Hematopoietic multipotent progenitor cell treated with erythropoietin and hydrocortisone succinate and interleukin-3 and kit ligand, for 4 days (in vitro differentiated cells): ENCODE measurements around the gene GIMAP8.
A peak's percentile ranks its signal among the peaks of the same experiment; 100 is the strongest.
"Not testable (repeated sequence)": the region's sequence is repeated elsewhere in the genome, so short reads cannot be mapped to it uniquely, and the experiment has no call there.

ENCODE experiments used
- DNase-seq: peaks from one replicate; pipeline ENCODE4 v3.0.0-alpha.2; 2015

GIMAP8 gene

DNA sequence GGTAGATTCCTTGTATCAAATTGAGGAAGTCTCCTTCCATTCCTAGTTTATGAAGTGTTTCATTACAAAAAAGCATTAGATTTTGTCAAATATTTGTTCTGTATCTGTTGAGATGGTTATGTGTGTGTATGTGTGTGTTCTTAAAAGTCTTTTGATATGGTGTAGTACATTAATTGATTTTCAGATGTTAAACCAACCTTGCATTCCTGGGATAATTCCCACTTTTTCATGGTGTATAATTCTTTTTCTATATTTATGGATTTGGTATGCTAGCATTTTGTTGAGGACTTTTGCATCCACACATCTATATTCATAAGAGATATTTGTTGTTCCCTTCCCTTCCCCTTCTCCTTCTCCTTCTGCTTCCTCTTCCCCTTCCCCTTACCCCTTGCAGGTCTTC is 8.9 kb upstream of the GIMAP8 start:
- no peak for DNase-seq

DNA sequence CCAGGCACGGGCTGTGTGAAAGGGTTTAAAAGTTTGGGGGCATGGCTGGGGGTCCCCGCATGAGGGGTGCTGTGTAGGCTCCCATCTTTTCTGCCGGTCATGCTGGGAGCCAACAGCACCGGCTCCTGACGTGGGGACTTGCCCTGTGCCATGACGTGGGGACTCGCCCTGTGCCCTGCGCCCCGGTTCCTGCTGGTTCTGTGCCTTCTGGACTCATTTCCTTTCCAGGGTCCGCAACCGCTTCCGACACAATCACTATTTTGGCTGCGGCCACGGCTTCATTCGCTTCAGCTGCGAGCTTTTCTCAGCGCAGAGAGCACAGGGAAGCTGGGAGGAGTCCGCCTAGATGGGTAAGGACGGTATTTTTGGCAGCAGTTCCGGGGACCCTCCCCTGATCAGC is 7.6 kb upstream of the GIMAP8 start:
- DNase-seq: no peak

DNA sequence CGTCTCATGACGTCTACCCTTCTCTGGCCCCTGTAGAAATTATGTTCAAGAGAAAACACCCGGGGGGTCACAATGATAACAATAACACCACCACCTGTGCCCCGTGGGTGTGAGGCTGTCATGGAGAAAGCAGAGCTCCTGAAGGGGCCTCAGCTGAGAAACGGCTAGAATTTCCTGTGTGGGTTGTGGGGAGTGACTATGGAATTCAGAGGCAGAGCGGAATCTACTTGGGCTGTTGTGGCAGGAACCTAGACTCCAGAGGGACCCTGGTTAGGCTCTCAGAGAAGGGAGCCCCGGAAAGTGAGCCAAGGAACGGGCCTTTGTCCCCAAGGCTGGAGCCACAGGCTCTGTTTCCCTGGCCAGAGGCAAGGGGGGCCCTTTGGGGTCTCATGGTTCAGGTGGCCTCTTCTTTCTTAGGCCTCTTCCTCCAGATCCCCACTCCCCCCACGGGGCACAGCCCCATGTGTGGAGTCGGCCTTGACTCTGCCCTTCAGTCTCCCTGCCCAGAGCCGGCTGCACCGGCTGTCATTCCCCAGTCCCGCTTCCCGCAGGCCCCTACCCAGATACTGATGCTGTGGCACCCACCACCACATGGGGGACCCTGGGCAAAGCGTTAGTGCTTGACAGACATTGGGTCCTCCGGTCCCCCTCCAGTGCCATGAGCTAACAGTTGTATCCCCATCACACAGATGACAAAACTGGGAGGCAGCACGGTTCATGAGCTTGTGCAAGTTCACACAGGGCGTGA is 6.5 kb upstream of the GIMAP8 start:
- DNase-seq: no peak

DNA sequence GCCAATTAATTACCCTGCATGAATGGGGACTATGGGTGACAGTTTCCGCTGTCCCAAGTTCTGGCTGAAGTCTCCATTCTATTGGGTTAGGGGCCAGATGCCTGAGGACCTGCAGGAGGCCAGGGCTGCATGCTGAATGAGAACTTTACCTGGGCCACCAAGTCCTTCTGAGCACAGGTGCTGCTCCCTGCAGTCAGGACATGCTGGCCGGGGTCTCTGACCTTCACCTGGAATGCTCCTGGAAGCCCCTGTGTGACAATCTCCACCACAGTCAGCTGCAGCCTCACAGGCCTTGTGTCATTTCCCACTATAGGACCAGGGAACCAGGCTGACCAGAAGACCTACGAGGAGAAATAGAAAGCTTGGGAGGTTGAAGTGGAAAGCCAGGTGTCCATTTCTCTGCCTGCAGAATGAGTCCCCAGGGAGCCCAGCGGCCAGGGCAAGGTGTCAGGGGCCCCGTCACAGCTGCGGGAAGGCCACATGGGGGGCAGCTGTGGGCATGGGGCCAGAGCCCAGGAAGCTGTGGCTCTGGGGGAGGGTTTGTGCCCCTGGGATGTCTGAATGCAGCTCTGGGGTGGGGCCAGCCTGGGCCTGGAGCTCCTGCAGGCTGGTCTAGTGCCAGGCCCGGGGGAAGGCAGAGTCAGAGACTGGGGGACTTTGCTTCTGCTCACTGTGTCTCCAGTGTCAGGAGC is 5.6 kb upstream of the GIMAP8 start:
- no peak for DNase-seq

DNA sequence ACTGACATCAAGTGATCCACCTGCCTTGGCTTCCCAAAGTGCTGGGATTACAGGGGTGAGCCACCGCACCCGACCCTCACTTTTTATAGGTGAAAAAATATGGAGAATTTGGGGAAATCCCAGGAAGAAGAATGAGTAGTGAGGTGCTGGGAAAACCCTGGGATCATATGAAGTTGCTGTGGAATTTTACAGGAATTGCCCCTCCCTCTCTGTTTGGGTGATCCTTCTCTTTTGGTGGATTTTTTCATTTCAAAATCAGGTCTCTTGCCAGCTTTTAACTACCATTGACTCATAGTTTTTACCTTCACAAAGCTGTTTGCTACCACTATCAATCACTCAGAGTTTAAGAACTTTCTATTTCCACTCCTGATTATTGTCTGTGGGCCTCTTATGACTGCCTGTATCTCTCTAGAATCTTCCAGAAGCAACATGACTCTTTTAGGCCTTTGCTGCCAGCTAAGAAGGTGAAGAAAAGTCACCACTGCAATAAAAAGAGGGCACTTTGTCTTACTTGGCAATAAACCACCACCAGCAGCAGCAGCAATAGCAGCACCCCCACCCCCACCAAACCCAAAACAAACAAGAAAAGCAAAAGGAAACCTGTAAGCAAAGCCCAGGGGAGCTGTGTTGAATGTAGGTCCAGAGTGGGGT is 4.0 kb upstream of the GIMAP8 start:
- no peak for DNase-seq

DNA sequence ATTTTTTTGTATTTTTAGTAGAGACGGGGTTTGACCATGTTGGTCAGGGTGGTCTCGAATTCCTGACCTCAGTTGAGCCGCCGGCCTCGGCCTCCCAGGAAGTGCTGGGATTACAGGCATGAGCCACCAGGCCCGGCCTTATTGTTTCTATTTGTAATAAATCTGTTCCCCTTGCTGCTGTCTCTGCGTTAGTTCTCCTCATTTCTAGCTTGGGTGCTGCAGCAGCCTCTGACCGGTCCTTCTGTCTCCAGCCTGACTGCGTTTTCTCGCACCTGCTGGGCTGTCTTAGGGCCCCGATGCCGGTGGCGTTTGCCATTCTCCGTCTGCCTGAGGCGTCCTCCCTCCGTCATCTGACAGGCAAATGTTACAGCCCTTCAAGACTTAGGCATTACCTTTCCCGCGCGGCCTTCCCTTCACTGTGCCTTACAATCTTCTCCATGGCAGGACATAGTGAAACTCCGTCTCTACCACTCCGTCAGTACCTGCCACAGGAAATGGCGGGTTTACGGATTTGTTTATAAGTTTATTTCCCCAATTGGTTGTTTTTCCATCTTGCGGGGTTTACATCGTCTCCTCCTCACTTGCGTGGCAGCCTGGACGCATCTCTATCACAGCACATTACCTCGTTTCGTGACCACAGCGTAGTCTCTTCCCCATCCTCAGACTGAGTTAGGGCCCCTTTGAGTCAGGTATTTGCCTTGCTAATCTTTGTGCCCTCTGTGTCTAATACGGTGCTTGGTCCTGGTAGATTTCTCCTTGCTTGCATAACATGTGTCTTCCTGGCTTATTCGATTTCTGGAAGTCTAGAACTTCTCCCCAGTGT is 2.3 kb upstream of the GIMAP8 start:
- DNase-seq: no peak

DNA sequence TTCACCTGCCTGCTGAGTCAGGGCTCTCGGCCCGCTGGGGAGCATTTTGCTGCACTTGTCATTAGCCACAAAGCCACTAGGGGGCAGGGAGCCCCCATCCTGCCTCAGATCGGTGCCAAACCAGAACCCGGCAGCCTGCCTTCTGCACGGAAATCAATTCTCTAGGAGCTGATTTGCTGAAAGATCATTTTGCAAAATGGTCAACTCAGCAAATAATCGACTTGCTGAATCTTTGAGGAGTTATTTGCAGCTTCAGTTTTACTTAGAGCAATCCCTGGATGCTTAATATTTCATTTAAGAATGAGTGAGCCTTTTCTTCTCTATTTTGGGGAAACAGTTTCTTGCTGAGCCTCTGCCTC is 1.7 kb upstream of the GIMAP8 start:
- DNase-seq: peak; percentile 86

DNA sequence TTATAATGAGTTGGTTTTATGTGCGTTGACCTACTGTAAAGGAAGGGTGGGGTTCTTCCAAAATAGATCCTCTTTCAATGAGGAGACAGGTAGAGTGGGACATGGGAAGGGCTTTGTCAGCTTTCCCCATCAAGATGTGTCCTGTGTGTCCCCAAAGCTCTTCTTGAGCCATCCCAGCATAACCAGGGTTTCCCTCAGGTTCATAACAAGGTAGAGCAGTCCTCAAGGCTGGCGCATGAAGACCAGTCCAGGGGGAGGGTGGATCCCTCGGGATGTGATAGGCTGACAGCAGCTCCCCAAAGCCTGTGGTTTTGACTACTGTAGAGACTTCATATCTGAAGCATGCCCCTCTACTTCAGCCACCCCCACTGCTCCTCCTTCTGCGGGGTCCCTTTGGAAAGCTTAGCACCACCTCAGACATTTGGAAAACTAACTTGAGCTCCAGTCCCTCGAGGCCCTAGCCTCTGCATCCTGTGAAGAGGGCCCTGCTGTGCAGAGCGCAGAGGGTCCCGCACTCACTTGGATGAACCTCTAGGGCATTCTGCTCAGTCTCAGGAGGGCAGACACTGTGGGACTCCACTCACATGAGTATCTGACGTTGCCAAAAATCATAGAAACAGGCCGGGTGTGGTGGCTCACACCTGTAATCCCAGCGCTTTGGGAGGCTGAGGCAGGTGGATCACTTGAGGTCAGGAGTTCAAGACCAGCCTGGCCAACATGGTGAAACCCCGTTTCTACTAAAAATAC is 1.1 kb upstream of the GIMAP8 start:
- no peak for DNase-seq

DNA sequence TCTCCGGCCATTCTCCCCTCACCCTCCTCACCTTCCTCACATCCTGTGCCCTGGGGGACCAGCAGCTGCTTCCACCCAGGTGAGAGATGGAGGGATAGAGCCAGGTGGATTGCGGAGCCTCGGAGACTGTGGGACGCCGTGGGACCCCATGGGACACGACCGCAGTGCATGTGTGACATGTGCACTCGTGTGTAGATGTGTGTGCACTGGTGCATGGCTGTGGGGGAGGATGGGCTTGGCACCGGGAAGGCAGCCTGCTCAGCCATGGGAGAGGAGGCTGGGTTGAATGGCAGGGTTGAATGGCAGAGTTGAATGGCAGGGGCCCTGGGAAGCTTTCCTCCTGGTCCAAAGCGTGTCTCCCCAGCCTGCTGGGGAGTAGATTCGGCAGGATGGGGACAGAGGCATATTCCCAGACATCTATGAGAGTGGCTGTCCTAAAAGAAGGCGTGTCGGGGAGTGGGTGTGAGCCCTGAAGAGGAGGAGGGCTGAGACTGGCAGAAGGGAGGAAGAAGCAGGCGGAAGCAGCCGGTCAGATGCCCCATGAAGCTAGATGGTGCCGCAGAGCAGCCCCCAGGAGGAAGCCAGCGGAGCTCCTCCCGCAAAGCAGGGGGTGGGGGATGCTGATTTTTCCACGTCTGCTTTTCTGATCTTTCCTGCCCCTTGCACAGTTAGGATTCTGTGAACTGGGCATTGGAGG is 815 bp downstream of the GIMAP8 start:
- peak; percentile 41 for DNase-seq

DNA sequence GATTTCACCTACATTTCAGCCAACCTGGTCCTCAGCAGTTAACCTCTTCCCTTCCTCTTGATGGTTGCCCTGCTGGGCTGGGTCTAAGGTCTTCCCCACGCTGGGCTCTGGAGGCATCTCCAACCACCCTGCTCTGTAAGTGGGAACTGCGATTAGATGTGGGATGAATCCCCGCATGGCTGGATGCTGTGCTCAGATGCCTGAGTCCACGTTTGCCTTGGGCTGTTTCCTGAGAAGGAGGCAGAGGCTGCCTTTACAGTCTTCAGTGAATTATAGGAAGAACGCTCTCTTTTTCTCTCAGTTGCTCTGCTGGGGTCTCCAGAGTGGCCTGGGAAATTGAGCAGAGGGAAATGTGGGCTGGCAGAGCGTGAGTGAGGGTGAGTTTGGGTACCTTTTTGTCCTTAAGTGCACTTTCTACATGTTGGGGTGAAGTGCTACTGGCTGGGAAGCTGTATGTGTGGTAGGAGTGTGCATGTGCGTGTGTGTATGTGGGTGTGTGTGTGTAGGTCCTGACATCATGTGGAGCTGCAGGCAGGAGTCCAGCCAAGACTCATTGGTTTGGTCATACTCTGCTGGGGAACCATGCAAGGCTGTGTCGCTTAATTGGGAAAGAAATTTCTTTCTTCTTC is 1.5 kb downstream of the GIMAP8 start:
- no peak for DNase-seq

DNA sequence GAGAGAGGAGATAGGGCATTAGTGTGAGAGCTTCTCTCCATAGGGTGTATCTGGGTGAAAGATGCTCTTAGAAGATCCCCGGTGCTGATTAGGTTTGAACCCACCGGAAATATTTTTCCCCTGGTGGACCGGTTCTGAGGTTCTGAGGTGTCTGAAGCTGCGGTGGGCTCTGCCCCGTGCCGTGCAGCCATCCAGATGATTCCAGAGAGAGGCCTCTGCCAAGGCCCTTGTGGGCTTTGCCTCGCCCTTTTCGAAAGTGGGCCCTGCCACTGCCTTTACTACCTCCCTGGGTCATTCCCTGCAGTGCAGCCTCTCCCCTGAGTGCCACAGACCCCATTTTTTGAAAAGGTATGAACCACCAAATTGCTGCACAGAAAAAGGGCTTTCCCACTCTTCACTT is 2.8 kb downstream of the GIMAP8 start:
- no peak for DNase-seq

DNA sequence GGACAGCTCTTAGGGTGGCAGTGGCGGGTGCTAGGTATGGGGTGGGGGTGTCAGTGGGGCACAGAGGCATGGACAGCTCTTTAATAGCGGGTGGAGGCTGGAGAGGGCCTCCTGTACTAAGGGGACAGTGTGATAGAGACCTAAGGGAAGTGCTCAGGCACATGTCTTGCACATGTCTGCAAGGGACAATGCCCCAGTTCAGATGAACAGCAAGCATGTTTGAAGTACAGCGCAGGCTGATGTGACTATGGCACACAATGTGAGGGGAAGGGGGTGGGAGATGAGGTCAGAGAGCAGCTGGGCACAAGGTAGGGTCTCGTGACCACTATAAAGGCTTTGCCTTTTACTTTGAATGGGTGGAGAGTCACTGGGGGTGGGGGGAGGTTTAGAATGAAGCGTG is 3.5 kb downstream of the GIMAP8 start:
- no peak for DNase-seq

DNA sequence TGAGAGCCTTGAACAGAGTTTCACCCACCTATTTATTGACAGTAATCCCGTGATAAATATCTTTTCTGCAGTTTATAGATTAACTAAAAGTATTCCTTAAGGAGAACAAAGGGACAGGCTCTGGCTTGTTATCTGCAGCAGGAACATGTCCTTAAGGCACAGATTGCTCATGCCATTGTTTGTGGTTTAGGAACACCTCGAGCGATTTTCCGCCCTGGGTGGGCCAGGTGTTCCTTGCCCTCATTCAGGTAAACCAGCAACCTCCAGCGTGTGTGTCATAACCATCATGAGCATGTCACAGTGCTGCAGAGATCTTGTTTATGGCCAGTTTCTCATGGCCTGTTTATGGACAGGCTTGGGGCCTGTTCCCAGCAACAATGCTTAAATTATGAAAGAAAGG is 6.6 kb downstream of the GIMAP8 start:
- not testable (repeated sequence) for DNase-seq

DNA sequence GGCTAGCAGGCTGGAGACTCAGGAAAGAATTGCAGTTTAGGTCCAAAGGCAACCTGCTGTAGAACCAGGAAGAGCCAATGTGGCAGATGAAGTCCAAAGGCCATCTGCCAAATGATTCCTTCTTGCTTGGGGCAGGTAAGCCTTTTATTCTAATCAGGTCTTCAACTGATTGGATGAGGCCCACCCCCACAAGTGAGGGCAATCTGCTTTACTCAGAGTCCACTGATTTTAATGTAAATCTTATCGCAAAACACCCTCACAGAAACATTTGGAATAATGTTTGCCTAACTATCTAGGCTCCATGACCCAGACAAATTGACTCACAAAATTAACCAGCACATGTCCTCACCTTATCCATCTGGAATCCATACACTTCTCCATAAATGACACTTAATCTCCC is 7.8 kb downstream of the GIMAP8 start:
- no peak for DNase-seq

DNA sequence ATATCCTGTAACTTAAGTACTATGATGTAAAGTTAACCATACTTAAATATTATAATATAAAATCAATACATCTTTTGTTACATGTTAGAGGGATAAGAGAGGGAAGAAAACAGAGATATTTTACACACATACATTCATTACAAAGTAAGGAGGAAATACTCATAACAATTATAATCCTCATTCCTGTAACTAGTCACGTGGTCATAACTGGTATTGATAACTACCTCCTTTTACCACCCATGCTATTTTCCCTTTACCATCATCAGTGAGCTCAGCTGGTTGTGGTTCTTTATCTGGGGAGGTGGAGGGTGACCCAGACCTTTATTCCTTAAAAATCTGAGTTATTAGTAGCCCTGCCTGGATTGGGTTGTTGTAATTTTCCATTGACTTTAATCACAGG is 8.3 kb downstream of the GIMAP8 start:
- DNase-seq: no peak

DNA sequence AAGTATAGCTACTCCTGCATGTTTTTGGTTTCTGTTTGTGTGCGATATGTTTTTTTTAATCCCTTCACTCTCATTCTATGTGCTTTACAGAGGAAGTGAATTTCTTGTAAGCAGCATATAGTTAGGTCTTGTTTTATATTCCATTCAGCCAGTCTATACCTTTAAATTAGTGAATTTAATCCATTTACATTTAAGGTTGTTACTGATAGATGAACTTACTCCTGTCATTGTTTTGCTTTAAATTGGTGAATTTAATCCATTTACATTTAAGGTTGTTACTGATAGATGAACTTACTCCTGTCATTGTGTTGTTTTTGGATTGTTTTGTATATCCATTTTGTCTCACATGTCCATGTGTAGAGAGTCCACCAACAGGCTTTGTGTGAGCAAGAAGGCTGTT is 11.1 kb downstream of the GIMAP8 start:
- DNase-seq: no peak

DNA sequence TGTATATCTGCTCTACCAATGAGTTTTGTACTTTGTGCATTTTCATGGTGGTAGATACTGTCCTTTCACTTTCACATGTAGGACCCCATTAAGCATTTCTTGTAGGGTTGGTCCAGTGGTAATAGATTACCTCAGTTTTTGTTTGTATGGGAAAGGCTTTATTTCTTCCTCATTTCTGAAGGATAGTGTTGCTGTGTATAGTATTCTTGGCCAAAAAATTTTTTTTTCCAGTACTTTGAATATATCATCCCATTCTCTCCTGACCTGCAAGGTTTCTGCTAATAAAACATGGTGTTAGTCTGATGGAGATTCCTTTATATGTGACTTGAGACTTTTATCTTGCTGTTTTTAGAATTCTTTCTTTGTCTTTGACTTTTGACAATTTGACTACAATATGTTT is 12.0 kb downstream of the GIMAP8 start:
- no peak for DNase-seq

DNA sequence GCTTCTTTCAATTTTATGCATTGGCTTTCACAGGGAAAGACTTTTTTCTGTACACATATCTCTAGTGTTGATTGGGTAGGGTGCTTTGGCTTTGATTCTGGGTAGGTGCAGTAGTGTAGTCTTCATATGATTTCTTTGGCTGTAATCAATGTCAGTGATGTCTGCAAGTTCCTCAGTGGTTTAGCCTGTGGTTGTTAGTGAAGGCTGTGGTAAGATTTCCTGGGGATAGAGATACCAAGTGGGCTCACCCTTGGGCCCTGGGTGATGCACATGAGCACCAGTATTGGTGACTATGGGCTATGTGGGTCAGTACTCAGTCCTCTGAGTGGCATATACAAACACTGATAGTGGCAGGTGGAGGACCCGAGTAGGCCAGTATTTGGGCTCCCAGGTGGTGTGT is 13.0 kb downstream of the GIMAP8 start:
- DNase-seq: no peak

DNA sequence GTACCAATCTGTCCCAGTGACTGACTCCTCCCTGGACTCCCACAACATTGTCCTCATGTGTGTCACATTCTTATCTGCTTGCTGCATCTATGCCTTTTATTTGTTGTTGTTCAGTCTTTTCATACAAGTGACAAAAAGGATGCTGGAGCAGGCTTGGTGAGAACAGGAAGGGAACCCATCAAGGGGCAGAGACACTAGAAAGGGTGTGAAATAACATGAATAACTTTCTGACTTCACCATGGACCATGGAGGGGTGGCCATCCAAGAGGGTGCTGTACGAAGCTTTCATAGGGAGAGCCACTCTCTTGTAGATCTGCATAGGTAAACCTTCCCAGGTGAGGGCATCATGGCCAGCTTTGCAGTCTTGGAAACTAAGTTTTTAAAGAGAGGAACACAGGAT is 14.5 kb downstream of the GIMAP8 start:
- DNase-seq: no peak

DNA sequence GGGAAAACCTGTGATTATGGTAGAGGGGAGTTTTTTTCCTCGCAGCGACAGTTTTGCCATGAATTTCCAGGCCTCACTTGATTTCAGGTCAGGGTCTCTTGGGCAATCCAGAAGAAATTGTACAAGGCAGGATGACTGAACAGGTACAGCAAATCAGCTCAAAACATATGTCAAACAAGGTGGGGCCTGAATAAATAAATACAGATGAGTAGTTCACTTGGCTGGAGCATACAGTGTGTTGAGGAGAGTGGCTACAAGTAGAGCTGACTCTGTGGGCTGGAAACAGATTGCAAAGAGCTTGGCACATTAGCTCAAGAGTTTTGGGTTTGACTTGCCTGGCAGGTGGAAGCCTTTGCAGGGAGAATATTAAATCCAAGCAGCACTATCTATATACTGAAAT is 15.0 kb downstream of the GIMAP8 start:
- DNase-seq: no peak

DNA sequence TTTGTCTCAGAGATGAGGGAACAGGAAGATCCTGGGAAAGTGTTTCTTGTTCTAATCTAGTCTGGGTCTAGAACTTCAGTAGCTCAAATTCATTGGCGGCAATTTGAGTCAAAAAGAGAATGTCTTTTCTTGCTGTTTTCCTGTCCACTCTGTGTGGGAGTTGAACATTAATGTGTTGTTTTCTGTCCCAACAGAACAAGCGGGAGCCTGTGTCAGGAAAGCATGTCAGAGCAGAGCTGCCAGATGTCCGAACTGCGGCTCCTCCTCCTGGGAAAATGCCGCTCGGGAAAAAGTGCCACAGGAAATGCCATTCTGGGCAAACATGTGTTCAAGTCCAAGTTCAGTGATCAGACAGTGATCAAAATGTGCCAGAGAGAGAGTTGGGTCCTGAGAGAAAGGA is 16.0 kb downstream of the GIMAP8 start:
- no peak for DNase-seq

DNA sequence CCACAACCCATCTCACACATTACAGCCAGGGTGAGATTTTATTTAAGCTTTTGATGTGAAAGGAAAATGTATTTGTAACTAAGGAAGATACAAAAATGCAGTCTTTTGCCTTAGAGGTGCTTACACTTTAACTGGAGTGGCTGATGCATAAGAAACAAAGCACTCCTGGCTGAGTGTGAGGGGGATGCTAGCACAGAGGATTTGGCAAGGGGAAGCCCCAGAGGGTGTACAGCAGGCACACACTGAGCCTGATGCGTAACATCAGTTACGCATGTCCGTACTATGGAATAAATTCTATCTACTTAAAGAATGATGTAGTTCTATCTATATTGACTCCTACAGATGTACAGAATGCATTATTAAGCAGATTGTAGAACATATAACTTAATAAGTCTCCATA is 17.8 kb downstream of the GIMAP8 start:
- DNase-seq: no peak
